ENCODE results near the gene CENPO. TPM values are rescaled to one million over a fixed set of nuclear protein-coding genes. Genes with fewer than 3 reads are reported as not detected.

Gene CENPO
- total RNA-seq, 1 experiment from 2014 or later = 27.9 TPM

DNA sequence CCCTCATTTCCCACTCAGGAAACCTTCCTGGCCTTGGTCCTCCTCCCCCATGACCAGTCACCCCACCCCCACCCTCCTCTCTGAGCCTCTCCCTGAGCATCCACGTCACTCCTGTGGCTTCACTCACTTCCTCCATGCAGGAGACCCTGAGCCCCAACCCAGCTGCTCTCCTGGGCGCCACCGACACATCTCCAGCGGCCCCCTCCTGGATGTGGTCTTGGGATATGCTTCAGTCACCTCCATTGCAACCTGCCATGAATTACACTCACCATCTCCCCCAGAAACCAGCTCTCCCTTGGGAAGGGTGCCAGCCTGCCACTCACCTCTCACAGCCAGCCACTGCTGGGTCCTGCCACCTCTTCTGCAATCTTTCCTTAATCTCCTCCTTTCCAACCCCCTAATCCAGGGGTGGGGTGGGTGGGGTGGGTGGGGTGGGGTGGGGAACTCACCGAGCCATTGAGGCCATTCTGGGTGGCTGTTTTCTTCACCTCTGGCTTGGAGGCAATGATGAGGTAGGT, 44.8 kb downstream of the CENPO start:
- no peak overlapping the region for H3K9ac ChIP-seq (ENCODE audit: low read length)
- H3K4me3 ChIP-seq (replicated peaks in 1 of 2; ENCODE audit: low read depth in 1 of 2, low read length in 2 of 2) = no peak overlapping the region
- no TSS peak for BruUV-seq (replicated peaks)
- ATAC-seq = no peak
- H3K27me3 ChIP-seq (ENCODE audit: insufficient read depth, low read length) = no peaks in the 10 kb centered on the region
- H3K4me2 ChIP-seq (ENCODE audit: low read length) = no peak overlapping the region
- peaks cover 0 to 17% of the 10 kb centered on the region in 2 experiments; a peak in 2 of 4 replicates for H3K4me1 ChIP-seq (ENCODE audit: control insufficient read depth in 1 of 2, insufficient read depth in 2 of 2, low read length in 2 of 2)
- H2AFZ ChIP-seq (ENCODE audit: low read depth, low read length, poor library complexity, severe bottlenecking) = no peak overlapping the region
- intact Hi-C loops (cut with micrococcal nuclease) = no loop called here
- ChIA-PET CTCF (no interaction called here), POLR2A (no interaction called here), RAD21 (ENCODE audit: low non-redundant PET in 1 of 2, low total read pairs in 2 of 2, uncharacterized antibody in 2 of 2, unreplicated experiment in 2 of 2) (no interaction called here)
- no peaks in the 10 kb centered on the region for H4K20me1 ChIP-seq (ENCODE audit: insufficient read depth)
- no peaks in the 10 kb centered on the region for H3K9me2 ChIP-seq (ENCODE audit: insufficient read depth)
- H3K79me2 ChIP-seq (ENCODE audit: insufficient read depth, low read length) = no peaks in the 10 kb centered on the region
- no peak overlapping the region for H3K27ac ChIP-seq (ENCODE audit: low read depth, low read length)
- DNase-seq (ENCODE audit: low read depth, low spot score) = no peak
- H3K9me3 ChIP-seq (ENCODE audit: control insufficient read depth in 1 of 2, insufficient read depth in 1 of 2, low read depth in 1 of 2, low read length in 2 of 2) = no peaks in the 10 kb centered on the region
- TF ChIP-seq POLR2A (IDR thresholded peaks at IDR 0.05; ENCODE audit: borderline replicate concordance, extremely low read depth, insufficient read depth, insufficient read length) = no peak
- no peak for TF ChIP-seq EZH2 (IDR thresholded peaks at IDR 0.05)
- TF ChIP-seq RAD21 (IDR thresholded peaks at IDR 0.05; ENCODE audit: low read depth) = no peak
- no peak for TF ChIP-seq YY1 (IDR thresholded peaks at IDR 0.05; ENCODE audit: extremely low read depth, insufficient replicate concordance, low read depth, low read length)
- no peak for TF ChIP-seq ELF1 (IDR thresholded peaks at IDR 0.05; ENCODE audit: borderline replicate concordance, low read depth)
- TF ChIP-seq SP1 (IDR thresholded peaks at IDR 0.05; ENCODE audit: low read depth) = no peak
- TF ChIP-seq, protein P1, sequence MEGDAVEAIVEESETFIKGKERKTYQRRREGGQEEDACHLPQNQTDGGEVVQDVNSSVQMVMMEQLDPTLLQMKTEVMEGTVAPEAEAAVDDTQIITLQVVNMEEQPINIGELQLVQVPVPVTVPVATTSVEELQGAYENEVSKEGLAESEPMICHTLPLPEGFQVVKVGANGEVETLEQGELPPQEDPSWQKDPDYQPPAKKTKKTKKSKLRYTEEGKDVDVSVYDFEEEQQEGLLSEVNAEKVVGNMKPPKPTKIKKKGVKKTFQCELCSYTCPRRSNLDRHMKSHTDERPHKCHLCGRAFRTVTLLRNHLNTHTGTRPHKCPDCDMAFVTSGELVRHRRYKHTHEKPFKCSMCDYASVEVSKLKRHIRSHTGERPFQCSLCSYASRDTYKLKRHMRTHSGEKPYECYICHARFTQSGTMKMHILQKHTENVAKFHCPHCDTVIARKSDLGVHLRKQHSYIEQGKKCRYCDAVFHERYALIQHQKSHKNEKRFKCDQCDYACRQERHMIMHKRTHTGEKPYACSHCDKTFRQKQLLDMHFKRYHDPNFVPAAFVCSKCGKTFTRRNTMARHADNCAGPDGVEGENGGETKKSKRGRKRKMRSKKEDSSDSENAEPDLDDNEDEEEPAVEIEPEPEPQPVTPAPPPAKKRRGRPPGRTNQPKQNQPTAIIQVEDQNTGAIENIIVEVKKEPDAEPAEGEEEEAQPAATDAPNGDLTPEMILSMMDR (IDR thresholded peaks at IDR 0.05 in 2 of 3, conservative IDR thresholded peaks at IDR 0.05 in 1 of 3; ENCODE audit: borderline replicate concordance in 1 of 3, insufficient read depth in 1 of 3, low read depth in 2 of 3, low read length in 2 of 3) = no peak
- TF ChIP-seq FOSL1 (IDR thresholded peaks at IDR 0.05; ENCODE audit: low read depth) = no peak
- TF ChIP-seq EGR1 (IDR thresholded peaks at IDR 0.05; ENCODE audit: low read depth) = no peak
- TF ChIP-seq TCF7L2 (IDR thresholded peaks at IDR 0.05; ENCODE audit: borderline replicate concordance, extremely low read depth, insufficient read depth, insufficient read length) = no peak
- TF ChIP-seq ATF3 (IDR thresholded peaks at IDR 0.05) = no peak
- TF ChIP-seq CEBPB (IDR thresholded peaks at IDR 0.05; ENCODE audit: low read depth) = no peak
- TF ChIP-seq POLR2AphosphoS5 (IDR thresholded peaks at IDR 0.05; ENCODE audit: low read depth, low read length) = no peak
- no peak for TF ChIP-seq JUND (IDR thresholded peaks at IDR 0.05)
- TF ChIP-seq MAX (IDR thresholded peaks at IDR 0.05) = no peak
- no peak for TF ChIP-seq ZNF274 (IDR thresholded peaks at IDR 0.05; ENCODE audit: low read depth, low read length)
- TF ChIP-seq ZFX (IDR thresholded peaks at IDR 0.05) = no peak
- H3K36me3 ChIP-seq (ENCODE audit: control insufficient read depth in 1 of 2, insufficient read depth in 2 of 2, low read length in 2 of 2) = peaks cover 0 to 19% of the 10 kb centered on the region in 2 experiments; a peak in 3 of 4 replicates
